Neural cell (in vitro differentiated cells): Measurements from ENCODE around the gene LY6G6C. TPM values are rescaled to one million over a fixed set of nuclear protein-coding genes. Genes with fewer than 3 reads are reported as not detected.

Experiments used
- H2AFZ ChIP-seq: fragments of 200-600, 300-800 bp; sonication (generic), shearing (Covaris generic); 2 replicates; pipeline ENCODE4 v1.6.0; 2014; ENCODE audit warnings: low read depth, mild to moderate bottlenecking, antibody characterized with exemption, low read length, moderate library complexity
- H3F3A ChIP-seq: fragments of 200-600 bp; shearing (Covaris generic); 2 replicates; pipeline ENCODE4 v1.6.1; 2016; ENCODE audit warnings: mild to moderate bottlenecking, moderate library complexity, mixed read lengths, antibody characterized with exemption, low read length; ENCODE audit not compliant: insufficient read depth, poor library complexity, severe bottlenecking
- H3K27ac ChIP-seq: fragments of 200-600, 300-800 bp; sonication (generic), shearing (Covaris generic); 2 replicates; pipeline ENCODE4 v1.5.1; 2014; ENCODE audit warnings: mild to moderate bottlenecking, low read length, moderate library complexity
- H3K27me3 ChIP-seq: fragments of 300-800, 200-600 bp; sonication (generic), shearing (Covaris generic); 2 replicates; pipeline ENCODE4 v1.6.0; 2014; ENCODE audit warnings: mild to moderate bottlenecking, low read depth, low read length, moderate library complexity; ENCODE audit not compliant: insufficient read depth
- H3K36me3 ChIP-seq: fragments of 300-800, 200-600 bp; sonication (generic), shearing (Covaris generic); 2 replicates; pipeline ENCODE4 v1.5.1; 2014; ENCODE audit warnings: mild to moderate bottlenecking, antibody characterized with exemption, low read length, moderate library complexity; ENCODE audit not compliant: insufficient read depth
- H3K4me2 ChIP-seq: fragments of 300-800, 200-600 bp; sonication (generic), shearing (Covaris generic); 2 replicates; pipeline ENCODE4 v1.6.0; 2014; ENCODE audit warnings: mild to moderate bottlenecking, low read length
- H3K4me3 ChIP-seq: fragments of 300-800, 200-600 bp; sonication (generic), shearing (Covaris generic); 2 replicates; pipeline ENCODE4 v1.5.1; 2014; ENCODE audit warnings: mild to moderate bottlenecking, low read length, moderate library complexity
- H3K79me2 ChIP-seq: fragments of 200-600 bp; shearing (Covaris generic); replicated peaks from 2 replicates; pipeline ENCODE4 v1.6.0; 2014; ENCODE audit warnings: mild to moderate bottlenecking, low read length, moderate library complexity; ENCODE audit not compliant: insufficient read depth
- H3K9ac ChIP-seq: fragments of 300-800, 200-600 bp; sonication (generic), shearing (Covaris generic); 2 replicates; pipeline ENCODE4 v1.6.1; 2016; ENCODE audit warnings: mild to moderate bottlenecking, low read length, mixed read lengths
- H3K9me2 ChIP-seq: fragments of 200-600 bp; shearing (Covaris generic); 2 replicates; pipeline ENCODE4 v1.6.1; 2016; ENCODE audit warnings: mild to moderate bottlenecking, low read length, mixed read lengths; ENCODE audit not compliant: insufficient read depth
- H3K9me3 ChIP-seq: fragments of 200-600, 300-800 bp; sonication (generic), shearing (Covaris generic); 2 replicates; pipeline ENCODE4 v1.6.1; 2016; ENCODE audit warnings: mild to moderate bottlenecking, mixed run types, low read length, moderate library complexity, mixed read lengths
- H4K20me1 ChIP-seq: fragments of 200-600 bp; shearing (Covaris generic); 2 replicates; pipeline ENCODE4 v1.6.1; 2016; ENCODE audit warnings: mild to moderate bottlenecking, mixed run types; ENCODE audit not compliant: insufficient read depth
- EP300 ChIP-seq: fragments of 450-650 bp; conservative IDR thresholded peaks from 2 replicates; pipeline ENCODE4 v1.6.1; 2014; ENCODE audit warnings: antibody characterized with exemption, mild to moderate bottlenecking, moderate library complexity; ENCODE audit not compliant: poor library complexity, severe bottlenecking
- EZH2 ChIP-seq: fragments of 200-600, 300-800 bp; shearing (Covaris generic), sonication (generic); IDR thresholded peaks from 2 replicates; pipeline ENCODE4 v1.6.1; 2014; ENCODE audit warnings: antibody characterized with exemption, low read length, borderline replicate concordance, mild to moderate bottlenecking; ENCODE audit not compliant: insufficient read depth, poor library complexity, severe bottlenecking
- MXI1 ChIP-seq: fragments of 450-650 bp; conservative IDR thresholded peaks from 2 replicates; pipeline ENCODE4 v1.6.1; 2014; ENCODE audit warnings: antibody characterized with exemption, mild to moderate bottlenecking; ENCODE audit not compliant: poor library complexity, severe bottlenecking
- POLR2AphosphoS5 ChIP-seq: IDR thresholded peaks from 2 replicates; pipeline ENCODE4 v1.6.1; 2012
- RAD21 ChIP-seq: fragments of 450-650 bp; conservative IDR thresholded peaks from 2 replicates; pipeline ENCODE4 v1.6.1; 2014; ENCODE audit warnings: antibody characterized with exemption, mild to moderate bottlenecking, moderate library complexity
- SMC3 ChIP-seq: fragments of 450-650 bp; conservative IDR thresholded peaks from 2 replicates; pipeline ENCODE4 v1.6.1; 2014; ENCODE audit warnings: antibody characterized with exemption, mild to moderate bottlenecking, moderate library complexity; ENCODE audit not compliant: poor library complexity
- TAF1 ChIP-seq: IDR thresholded peaks from 2 replicates; pipeline ENCODE4 v1.6.1; 2012; ENCODE audit warnings: low read depth
- polyA plus RNA-seq: library from polyadenylated mRNA; depleted of rRNA; stranded (reverse); fragments of >200 nt; gene quantifications from 2 replicates; pipeline ENCODE4 v1.2.3, GENCODE V29; 2014
- TF ChIP-seq, protein P1 (sequence below): IDR thresholded peaks from 2 replicates; pipeline ENCODE4 v1.6.1; 2012; ENCODE audit warnings: borderline replicate concordance
- TF ChIP-seq, protein P2 (sequence below): fragments of 450-650 bp; IDR thresholded peaks from 2 replicates; pipeline ENCODE4 v1.5.1; 2014; ENCODE audit warnings: antibody characterized with exemption, mild to moderate bottlenecking, moderate library complexity; ENCODE audit not compliant: poor library complexity, severe bottlenecking

Gene LY6G6C
- polyA plus RNA-seq, 1 donor from 2014 or later = 0.88 TPM

DNA sequence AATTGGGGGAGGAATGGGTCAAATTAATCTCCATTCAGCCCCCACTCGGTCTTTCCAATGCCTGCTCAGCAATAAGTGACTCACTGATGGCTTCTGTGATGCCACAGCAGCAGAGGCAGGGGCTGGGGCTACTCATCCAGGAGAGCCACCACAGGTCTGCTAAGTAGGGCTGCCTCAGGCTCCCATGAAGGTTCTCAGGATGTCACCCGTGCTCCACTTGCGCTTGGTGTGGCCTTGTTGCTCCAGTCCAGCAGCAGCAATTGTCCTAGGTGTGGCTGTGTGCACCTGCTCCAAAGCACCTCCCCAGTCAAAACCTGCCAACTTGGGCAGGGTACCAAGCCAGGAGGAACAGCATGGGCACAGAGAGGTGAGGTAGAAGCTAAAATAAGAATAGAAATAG lies 627 bp upstream of the LY6G6C start:
- Histone ChIP-seq H3F3A (no peaks in the 10 kb centered on the region), H3K27me3 (no peaks in the 10 kb centered on the region), H3K4me3 (no peak overlapping the region), H3K36me3 (no peaks in the 10 kb centered on the region), H4K20me1 (no peaks in the 10 kb centered on the region), H3K9me2 (no peaks in the 10 kb centered on the region), H3K27ac (no peak overlapping the region), H3K9me3 (no peaks in the 10 kb centered on the region), H2AFZ (no peak overlapping the region), H3K79me2 (no peaks in the 10 kb centered on the region), H3K9ac (no peak overlapping the region), H3K4me2 (no peak overlapping the region)
- TF ChIP-seq, protein P1, sequence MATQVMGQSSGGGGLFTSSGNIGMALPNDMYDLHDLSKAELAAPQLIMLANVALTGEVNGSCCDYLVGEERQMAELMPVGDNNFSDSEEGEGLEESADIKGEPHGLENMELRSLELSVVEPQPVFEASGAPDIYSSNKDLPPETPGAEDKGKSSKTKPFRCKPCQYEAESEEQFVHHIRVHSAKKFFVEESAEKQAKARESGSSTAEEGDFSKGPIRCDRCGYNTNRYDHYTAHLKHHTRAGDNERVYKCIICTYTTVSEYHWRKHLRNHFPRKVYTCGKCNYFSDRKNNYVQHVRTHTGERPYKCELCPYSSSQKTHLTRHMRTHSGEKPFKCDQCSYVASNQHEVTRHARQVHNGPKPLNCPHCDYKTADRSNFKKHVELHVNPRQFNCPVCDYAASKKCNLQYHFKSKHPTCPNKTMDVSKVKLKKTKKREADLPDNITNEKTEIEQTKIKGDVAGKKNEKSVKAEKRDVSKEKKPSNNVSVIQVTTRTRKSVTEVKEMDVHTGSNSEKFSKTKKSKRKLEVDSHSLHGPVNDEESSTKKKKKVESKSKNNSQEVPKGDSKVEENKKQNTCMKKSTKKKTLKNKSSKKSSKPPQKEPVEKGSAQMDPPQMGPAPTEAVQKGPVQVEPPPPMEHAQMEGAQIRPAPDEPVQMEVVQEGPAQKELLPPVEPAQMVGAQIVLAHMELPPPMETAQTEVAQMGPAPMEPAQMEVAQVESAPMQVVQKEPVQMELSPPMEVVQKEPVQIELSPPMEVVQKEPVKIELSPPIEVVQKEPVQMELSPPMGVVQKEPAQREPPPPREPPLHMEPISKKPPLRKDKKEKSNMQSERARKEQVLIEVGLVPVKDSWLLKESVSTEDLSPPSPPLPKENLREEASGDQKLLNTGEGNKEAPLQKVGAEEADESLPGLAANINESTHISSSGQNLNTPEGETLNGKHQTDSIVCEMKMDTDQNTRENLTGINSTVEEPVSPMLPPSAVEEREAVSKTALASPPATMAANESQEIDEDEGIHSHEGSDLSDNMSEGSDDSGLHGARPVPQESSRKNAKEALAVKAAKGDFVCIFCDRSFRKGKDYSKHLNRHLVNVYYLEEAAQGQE = no peak
- TF ChIP-seq MXI1 (no peak), EZH2 (no peak), RAD21 (no peak), EP300 (no peak)
- TF ChIP-seq, protein P2, sequence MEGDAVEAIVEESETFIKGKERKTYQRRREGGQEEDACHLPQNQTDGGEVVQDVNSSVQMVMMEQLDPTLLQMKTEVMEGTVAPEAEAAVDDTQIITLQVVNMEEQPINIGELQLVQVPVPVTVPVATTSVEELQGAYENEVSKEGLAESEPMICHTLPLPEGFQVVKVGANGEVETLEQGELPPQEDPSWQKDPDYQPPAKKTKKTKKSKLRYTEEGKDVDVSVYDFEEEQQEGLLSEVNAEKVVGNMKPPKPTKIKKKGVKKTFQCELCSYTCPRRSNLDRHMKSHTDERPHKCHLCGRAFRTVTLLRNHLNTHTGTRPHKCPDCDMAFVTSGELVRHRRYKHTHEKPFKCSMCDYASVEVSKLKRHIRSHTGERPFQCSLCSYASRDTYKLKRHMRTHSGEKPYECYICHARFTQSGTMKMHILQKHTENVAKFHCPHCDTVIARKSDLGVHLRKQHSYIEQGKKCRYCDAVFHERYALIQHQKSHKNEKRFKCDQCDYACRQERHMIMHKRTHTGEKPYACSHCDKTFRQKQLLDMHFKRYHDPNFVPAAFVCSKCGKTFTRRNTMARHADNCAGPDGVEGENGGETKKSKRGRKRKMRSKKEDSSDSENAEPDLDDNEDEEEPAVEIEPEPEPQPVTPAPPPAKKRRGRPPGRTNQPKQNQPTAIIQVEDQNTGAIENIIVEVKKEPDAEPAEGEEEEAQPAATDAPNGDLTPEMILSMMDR = no peak

DNA sequence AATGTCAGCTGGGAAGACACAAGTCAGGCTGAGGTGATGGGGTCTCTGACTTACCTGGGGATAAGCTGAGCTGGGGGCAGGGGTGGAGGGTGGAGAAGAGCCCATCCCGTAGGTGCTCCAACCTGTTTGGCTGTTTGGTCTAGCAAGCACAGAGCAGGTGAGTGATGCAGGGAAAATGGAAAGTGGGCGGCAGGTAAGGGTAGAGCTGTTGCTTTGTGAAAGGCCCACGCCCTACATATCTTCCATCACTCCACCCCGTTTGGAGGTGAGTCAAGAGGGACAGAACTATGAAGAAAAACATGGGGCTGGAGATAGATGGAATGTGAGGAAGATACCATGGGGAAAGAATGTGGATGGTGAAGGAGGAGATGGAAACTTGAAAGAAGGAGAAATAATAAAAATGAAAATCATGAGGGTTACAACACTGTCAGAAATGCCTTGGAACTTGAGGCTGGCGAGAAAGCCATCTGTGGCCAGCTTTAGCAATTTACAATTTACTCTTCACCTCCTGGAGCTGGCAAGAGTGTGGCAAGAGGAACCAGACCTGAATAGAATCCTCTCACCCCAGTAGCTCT lies 1.3 kb downstream of the LY6G6C start:
- Histone ChIP-seq H3F3A (no peaks in the 10 kb centered on the region), H2AFZ (no peak overlapping the region), H3K4me3 (no peak overlapping the region), H3K9me2 (no peaks in the 10 kb centered on the region), H3K9ac (no peak overlapping the region), H3K27me3 (no peaks in the 10 kb centered on the region), H3K79me2 (no peaks in the 10 kb centered on the region), H4K20me1 (no peaks in the 10 kb centered on the region), H3K27ac (no peak overlapping the region), H3K36me3 (no peaks in the 10 kb centered on the region), H3K4me2 (no peak overlapping the region), H3K9me3 (no peaks in the 10 kb centered on the region)
- TF ChIP-seq POLR2AphosphoS5 (no peak), TAF1 (no peak), MXI1 (no peak), EZH2 (no peak), SMC3 (no peak), EP300 (no peak), RAD21 (no peak)
- TF ChIP-seq, protein P2 = no peak
- TF ChIP-seq, protein P1 = no peak
